SU-DHL-6 (cell line): ENCODE measurements around the gene GSE1.

ENCODE experiments used
- CTCF ChIP-seq: fragments of 200-600 bp; sonication (generic); IDR thresholded peaks from one replicate; pipeline ENCODE4 v1.5.1; 2017; ENCODE audit warnings: antibody characterized with exemption, mild to moderate bottlenecking, low read length, moderate library complexity; ENCODE audit not compliant: insufficient read depth, poor library complexity, severe bottlenecking
- EZH2phosphoT487 ChIP-seq: fragments of 200-600 bp; sonication (generic), shearing (Covaris generic); conservative IDR thresholded peaks from 2 replicates; pipeline ENCODE4 v1.6.1; 2018; ENCODE audit warnings: mild to moderate bottlenecking, antibody characterized with exemption, low read length, moderate library complexity, mixed read lengths

GRCh38 chr16:85645021-85645589, 32.0 kb downstream of the GSE1 start:
- TF ChIP-seq CTCF = no peak
- no peak for TF ChIP-seq EZH2phosphoT487
